Activated CD4-positive, CD25-positive, alpha-beta regulatory T cell treated with anti-CD3 and anti-CD28 coated beads, Interleukin-2, amount 50 U/mL, for 72 hours (primary cell): ENCODE measurements around the gene PWWP2B.
A peak's percentile ranks its signal among the peaks of the same experiment; 100 is the strongest.

Experiments
- DNase-seq: peaks from one replicate; pipeline ENCODE4 v3.0.0; 2021

Gene PWWP2B

DNA sequence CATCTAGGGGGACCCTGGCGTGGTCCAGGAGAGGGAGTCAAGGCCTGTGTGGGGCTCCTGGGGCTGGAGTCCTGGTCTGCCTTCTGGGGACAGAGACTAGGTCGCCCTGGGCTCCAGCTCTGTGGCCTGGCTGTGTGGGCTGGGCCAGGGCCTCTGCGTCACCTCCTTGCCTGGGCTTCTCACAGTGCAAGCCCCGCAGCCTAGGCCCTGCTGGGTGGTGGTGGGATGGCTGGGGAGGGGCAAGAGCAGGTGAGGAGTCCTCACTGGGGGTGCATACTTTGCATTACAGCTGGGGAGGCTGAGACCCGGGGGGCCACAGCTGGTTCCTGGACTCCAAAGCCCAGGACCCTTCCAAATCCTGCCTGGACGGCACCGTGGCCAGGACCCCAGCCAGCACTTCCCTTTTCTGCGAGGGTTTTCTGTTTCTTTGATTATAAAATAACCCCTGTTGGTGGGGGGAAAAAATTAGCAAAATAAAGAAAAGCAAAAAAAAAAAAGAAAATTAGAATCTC, 23.5 kb downstream of the PWWP2B start:
- DNase-seq = no peak

DNA sequence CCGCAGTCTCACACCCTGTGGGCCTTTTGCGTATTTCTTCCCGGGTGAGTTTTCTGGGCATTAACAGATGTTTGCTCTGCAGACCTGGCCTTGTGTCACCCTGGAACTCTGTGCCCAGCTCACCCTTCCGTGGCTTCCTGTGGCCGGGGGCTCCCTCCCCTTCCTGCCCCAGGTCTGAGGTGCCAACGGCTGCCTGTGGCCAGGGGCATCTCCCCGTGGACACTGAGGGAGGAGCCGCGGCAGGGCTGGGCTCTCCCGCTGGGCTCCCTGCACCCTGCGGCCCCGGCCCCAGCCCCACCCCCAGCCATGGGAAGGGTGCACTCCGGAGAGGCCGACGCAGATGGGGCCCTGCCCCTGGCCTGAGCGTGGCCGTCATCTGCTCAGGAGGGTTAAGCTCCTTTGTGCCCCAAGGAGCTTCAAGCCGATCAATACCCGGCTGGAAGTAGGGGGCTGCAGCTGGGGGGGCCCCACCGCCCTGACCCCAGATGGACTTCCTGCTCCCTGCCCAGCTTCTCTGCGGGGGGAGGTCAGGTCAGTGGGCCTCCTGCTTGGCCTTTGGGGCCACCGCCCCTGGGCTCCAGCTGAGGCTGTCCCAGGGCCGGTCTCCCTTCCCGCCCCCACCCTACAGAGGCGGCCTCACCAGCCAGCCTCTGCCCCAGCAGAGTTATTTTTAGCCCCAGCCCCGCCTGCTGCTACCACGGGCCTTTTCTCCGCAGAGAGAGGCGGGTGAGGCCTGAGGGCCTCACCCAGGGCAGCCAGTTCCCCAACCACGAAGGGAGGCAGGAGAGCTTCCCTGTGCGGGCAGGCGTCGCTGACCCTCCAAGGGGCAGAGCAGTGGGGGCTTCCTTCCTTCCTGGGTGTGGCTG, 24.2 kb downstream of the PWWP2B start:
- DNase-seq = no peak

DNA sequence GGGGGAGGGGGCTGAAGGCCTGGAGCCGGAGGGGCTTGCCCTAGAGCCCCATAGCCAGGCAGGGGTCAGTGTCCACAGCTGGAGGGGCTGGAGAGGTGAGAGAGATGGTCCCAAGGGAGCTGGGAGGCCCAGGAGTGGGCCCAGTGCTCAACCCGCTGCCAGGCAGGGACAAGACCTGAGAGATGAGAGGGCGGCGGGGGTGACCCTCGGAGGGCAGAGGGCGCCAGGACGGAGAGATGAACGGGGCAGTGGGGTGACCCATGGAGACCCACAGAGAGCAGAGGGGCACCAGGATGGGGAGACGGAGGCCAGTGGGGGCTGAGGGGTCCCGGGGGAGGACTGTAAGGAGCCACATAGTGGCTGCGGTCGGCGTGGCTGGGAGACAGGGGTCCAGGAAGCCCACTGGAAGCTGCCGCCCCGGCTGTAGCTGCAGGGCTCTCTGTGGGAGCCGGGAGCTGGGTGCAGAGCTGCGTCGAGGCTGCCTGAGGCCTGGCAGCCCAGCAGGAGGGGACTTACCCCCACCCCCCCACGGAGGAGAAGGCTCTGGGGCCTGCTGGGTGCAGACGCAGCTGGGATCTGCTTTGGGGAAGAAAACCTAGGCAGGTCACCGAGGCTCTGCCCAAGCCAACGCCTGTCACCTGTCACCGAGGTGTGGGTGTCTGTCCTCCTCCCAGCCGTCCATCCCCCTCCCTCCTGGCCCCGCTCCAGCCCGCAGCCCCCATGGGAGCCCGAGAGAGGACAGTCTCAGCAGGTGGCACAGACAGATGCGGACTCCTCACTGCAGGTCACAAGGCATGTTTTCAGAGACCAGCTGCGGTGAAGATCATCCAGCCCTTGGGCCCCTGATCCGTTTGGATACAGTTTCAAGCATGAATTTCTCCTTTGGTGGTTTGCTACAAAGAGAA, 25.1 kb downstream of the PWWP2B start:
- no peak for DNase-seq

DNA sequence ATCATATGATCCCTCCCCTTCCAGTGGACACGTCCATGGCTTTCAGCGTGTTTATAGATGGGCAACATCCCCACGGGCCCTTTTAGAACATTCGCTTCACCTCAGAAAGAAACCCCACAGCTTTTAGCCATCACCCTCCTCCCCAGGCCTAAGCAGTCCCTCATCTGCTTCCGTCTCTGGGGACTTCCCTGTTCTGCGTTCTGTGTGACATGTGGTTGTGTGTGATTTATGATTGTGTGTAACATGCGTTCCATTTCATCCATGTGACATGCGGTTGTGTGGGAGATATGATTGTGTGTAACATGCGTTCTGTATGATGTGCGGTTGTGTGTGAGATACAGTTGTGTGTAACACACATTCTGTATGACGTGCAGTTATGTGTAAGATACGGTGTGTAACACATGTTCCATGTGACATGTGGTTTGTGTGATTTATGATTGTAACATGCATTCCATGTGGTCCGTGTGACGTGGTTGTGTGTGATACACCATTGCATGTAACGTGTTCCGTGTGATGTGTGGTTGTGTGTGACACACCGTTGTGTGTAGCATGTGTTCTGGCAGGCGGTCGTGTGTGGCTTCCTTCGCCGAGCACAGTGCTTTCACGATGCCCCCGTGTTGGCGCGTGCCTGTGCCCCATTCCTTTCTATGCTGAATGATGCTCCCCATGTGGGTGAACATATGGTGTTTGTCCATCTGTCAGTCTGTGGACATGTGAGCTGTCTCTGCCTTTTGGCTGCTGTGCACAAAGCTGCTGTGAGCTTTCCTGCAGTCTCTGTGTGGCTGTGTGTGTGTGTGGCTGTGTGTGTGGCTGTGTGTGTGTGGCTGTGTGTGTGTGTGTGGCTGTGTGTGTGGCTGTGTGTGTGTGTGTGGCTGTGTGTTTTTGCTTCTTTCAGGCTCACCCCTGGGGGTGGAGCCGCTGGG, 26.2 kb downstream of the PWWP2B start:
- no peak for DNase-seq

DNA sequence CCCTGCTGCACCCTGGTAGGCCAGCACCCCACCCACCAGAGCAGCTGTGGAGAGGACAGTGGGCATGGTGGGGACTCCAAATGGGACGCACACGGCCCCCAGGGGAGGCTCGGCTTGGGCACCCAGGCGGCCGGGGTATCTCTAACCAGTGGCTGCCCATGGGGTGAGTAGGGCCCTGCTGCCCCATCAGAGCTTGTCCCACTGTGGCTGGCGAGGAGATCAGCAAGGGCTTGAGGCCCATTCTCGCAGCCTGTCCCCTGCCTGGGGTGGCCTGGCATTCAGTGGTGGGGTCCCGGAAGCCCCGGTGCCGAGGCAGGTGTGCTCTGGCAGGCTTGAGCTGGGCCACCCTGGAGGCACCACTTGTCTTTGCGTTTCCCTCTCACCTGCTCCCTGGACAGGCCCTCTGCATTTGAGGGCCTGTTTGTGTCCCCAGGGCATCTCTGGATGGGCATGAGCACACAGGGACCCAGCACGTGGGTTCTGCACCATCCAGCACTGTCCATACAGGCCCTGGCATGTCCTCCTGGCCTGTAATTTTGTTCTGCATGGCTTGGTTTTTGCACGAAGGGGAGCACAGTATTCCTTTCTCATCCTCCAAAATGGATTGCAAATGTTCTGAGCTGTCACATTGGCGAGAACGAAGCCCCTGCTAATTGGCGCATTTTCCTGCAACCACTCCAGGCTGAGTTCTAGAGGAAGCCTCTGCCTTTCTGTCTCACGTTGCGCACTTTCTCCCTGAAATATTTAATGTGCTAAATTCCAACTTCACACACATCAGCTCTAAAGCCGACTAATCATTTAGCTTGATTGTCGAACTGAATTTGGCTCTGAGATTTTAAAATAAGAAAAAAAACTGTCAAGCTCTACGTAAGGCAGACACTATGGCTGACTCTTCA, 27.2 kb downstream of the PWWP2B start:
- DNase-seq = no peak

DNA sequence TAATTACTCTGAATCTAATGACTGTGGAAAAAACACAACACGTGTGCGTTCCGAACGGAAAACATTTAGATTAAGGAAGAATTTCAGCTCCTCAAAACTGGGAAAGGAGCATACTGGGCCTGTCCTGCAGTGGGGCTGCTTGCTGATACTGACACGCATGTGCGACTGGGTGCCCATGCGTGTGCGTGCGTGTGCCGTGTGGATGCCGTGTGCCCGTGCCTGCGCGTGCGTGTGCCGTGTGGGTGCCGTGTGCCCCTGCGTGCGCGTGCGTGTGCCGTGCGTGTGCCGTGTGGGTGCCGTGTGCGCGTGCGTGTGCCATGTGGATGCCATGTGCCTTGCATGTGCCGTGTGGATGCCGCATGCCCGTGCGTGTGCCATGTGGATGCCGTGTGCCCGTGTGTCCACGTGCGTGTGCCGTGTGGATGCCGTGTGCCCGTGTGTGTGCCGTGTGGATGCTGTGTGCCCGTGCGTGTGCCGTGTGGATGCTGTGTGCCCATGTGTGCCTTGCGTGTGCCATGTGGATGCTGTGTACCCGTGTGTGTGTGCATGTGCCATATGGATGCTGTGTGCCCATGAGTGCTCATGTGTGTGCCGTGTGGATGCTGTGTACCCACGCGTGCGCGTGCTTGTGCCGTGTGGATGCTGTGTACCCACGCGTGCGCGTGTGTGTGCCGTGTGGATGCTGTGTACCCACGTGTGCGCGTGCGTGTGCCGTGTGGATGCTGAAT, 28.2 kb downstream of the PWWP2B start:
- no peak for DNase-seq

DNA sequence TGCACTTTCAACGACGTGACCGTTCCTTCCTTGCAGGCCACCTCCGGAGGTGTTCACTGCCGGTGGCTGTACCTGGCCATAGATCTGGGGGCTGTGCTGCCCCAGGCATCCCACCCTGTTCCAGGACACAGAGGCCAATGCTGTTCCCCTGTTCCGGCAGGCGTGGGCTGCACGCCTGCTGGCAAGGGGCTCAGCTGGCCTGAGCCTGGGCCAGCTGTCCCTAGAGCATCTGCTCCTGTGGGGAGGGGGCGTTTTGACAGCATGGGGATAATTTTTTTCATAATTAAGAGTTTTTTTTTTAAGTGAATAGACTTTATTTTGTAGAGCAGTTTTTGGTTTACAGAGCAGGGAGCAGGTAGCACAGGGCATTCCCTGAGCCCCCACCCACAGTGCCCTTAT, 28.8 kb downstream of the PWWP2B start:
- DNase-seq = no peak

DNA sequence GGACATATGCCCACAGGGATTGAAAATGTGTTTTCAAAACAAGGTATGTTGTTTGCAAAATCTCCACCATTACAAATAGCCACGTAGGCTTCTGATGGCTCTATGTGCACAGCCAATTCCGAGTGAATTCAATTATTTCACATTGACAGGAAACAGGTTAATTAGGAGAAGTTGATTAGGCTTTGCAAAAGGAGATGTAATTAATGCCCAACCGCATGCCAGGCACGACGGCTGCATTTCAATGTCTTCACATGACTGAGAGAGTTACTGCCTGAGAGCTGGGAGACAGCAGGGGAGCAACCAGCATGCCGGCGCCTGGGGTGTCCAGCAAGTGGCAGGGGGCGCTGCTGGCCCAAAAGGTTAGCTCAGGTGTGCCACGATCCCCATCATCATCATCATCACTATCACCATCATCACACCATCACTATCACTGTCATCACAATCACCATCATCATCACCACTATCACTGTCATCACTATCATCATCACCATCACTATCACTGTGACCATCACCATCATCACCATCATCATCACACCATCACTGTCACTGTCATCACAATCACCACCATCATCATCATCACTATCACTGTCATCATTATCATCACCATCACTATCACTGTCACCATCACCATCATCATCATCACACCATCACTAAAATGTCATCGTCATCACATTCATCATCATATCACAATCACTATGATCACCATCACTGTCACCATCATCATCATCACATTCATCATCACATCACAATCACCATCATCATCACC, 30.2 kb downstream of the PWWP2B start:
- no peak for DNase-seq

DNA sequence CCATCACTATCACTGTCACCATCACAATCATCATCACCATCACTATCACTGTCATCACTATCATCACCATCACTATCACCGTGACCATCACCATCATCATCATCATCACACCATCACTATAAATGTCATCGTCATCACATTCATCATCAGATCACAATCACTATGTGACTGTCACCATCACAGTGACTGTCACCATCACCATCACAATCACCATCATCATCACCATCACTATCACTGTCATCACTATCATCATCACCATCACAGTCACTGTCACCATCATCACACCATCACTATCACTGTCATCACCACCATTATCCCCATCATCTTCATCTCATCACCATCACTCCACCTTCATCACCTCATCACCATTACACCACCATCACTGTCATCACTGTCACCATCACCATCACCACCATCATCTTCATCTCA, 31.0 kb downstream of the PWWP2B start:
- no peak for DNase-seq

DNA sequence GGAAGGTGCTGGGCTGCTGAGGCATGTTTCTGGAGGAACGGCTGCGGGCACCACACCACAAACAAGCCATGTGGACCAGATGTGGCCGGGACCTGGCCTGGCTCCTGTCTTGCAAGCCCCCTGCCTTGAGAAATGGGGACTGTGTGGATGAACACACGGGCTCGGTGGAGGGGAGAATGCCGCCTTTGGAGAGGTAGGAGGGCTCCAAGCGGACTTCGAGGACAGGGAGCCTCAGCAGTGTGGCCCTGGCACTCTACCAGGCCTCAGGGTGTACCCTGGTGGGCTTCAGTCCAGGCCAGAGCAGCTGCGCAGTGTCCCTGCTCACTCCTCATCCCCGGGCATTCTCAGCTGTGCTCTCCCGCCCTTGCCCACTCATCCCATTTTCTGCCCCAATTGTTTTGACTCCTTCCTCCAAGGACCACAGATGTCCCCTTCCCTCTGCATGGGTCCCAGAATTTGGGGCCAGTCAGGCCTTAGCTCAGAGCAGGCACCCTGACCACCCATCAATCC, 31.5 kb downstream of the PWWP2B start:
- DNase-seq = no peak

DNA sequence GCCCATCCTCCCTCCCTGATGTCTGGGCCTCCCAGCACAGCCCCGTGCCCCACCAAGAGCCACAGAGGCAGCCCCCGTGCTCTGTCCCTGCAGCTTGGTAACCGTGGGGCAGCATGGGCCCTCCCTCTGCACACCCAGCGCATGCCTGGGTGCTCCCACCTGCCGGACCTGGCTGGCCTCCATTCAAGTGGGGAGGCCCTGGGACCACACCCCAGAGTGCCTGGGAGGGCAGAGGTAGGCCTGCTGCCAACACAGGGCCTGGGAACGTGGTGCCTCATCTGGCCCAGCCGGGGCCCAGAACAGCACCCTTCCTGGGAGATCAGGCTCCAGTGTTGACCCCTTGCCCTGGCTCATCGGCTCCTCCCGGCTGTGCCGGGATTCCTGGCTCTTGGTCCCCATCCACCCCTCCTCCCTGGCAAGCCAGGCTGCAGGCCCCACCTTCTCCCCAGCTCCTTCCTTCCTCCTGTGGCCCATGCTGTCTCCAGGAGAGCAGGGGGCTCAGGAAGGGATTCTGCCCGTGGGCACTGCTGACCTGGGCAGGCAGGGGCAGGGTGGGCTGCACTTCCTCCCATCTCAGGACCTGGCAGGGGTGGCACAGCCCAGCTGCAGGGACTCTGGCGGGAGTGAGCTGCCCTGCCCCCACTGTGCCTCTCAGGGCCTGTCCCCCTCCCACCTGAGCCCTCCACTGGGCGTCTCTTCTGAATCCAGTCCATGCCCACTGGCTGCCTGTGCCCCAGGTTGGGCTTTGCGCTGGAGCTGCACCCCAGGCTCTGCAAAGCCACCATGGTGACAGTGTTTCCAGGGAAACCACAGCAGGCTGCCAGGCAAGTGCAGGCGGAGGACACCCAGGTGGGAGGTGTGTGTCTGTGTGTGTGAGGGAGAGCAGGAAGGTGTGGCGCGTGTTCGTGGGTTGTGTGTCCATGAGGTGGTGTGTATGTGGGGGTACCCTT, 32.6 kb downstream of the PWWP2B start:
- DNase-seq = no peak

DNA sequence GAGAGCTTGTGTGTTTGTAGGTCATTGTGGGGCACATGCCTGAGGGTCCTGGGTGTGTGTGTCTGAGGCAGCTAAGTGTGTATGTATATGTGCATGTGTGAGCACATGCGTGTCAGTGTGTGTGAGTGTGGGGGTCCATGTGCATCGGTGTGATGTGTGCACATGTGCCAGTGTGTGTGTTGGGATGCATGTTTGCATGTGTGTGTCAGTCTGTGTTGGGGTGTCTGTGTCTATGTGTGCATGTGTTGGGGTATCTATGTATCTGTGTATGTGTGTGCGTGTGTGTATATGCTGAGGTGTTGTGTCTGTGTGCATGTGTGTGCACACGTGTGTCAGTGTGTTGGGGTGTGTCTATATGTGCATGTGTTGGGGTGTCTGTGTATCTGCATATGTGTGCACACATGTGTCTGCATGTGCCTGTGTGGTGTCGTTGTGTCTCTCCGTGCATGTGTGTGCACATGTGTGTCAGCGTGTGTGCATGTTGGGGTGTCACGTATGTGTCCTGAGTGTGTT, 33.3 kb downstream of the PWWP2B start:
- DNase-seq = no peak

DNA sequence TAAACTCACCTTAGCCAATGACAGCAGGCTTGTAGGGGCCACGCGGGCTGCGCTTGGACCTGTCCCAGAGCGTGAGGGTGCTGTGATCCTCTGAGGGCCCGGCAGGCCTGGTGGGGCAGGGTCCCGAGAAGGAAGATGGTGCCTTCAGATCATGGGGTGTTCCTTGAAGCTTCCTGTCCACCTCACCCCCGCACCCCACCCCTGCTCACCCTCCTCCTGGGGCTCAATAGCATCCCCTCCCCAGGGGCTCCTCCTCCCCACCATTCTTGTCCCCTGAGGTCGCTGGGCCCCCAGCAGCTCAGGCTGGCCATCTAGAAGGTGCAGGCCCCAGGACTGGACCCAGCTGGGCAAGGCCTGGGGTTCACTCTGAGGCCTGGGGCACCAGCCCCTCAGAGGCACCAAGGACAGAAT, 33.9 kb downstream of the PWWP2B start:
- no peak for DNase-seq

DNA sequence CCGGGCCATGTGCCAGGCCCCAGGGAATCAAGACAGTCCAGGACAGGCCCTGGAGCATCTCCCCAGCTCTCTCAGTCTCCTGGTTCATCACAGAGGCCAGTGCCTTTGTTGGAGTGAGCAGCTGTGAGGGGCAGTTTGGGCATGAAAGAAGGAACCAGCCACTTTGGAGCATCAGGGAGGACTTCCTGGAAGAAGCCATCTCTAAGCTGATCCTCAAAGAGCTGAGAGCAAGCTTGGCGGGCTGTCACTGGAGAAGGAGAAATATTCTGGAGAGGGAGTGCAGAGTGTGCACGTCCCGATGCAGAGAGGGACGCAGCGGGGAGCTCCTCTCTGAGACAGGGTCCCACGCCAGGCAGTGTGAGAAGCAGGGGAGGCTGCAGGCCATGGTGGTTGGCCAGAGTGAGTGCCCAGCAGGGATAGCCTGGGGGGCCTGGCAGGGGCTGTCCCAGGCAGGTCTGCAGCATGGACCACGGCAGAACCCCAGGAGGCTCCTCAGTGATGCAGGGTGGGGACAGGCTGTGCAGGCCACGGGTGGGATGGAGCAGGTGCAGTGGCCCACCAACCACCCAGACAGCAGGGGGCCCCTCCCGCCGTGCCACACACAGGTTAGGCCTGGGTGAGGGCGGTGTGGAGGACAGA, 34.7 kb downstream of the PWWP2B start:
- no peak for DNase-seq

DNA sequence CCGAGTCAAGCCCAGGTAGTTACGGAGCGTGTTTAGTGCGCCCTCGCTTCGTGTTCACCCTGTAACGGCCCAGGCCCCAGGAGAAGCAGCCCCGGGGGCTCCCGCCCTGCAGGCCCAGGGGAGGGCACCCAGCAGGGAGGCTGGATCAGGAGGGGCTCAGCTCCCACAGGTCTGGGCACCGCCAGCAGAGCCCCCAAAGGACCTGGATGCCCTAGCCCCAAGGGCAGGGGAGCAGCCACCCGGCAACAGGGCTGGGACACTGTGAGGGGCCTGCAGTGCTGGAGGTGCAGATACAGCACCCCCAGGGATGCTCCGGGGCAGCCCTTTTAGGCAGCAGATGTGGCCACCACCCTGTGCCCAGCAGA, 35.2 kb downstream of the PWWP2B start:
- no peak for DNase-seq

DNA sequence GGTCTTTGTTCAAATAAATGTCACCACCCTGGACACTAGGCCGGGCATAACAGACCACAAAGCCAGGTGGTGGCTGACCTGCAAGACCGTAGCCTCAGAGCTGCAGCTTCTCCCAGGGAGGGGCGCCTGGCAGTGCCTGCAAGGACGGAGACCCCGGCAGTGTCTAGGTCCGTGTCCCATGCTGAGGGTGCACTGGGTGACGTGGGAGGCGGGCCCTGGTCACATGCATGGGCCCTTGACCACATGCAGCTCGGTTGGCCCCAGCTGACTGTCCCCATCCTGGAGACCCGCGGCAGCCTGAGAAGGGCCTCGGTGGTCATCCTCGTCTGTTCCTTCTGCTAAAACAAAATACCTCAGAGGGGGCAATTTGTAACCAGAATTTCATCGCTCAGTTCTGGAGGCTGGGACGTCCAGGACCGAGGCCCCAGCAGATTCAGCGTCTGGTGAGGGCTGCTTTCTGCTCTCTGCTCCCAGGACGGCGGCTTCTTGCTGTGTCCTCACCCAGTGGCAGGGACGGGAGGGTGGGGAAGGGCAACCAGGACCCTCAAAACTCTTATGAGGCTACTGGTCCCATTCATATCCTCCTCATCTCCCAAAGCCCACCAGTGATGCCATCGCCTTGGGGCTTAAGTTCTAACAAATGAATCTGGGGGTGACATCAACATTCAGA, 36.8 kb downstream of the PWWP2B start:
- no peak for DNase-seq

DNA sequence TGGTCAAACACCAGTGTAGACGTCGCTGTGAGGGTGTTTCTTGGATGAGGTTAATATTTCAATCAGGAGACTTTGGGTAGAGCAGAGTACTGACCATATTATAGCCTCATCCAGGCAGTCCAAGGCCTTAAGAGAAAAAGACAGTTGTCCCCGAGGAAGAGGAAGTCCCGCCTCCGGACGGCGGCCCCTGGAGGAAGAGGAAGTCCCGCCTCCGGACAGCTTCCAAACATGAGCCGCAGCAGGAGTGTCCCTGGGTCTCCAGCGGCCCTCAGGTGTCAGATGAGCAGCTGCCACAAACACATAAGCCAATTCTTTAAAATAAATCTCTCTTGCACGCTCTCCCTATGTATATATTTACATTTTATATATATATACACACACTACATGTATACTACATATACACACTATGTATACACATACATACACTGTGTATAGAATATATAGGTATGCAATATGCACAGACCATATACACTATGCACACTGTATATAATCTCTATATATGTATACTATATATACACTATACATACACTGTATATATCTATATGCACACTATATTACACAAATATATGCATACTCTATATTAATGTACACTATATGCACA, 37.5 kb downstream of the PWWP2B start:
- DNase-seq = peak; percentile 61
